Posterior cingulate gyrus (tissue), 11 donors: ENCODE data around the gene RASA3.
"Not testable (repeated sequence)": the region's sequence is repeated elsewhere in the genome, so short reads cannot be mapped to it uniquely, and the experiment has no call there.

Experiments used
- DNase-seq, 10 donors: peaks; one replicate each; pipeline versions ENCODE4 v3.0.0 to v3.0.0-alpha.2; 2020 to 2021; ENCODE audit warnings: mixed read lengths in 3 of 10
- intact Hi-C: fragments of 100-400 bp; cut with DNase I; formaldehyde crosslinking; loops from one replicate; pipeline ENCODE4 v1.15.1; 2023

Gene RASA3

DNA sequence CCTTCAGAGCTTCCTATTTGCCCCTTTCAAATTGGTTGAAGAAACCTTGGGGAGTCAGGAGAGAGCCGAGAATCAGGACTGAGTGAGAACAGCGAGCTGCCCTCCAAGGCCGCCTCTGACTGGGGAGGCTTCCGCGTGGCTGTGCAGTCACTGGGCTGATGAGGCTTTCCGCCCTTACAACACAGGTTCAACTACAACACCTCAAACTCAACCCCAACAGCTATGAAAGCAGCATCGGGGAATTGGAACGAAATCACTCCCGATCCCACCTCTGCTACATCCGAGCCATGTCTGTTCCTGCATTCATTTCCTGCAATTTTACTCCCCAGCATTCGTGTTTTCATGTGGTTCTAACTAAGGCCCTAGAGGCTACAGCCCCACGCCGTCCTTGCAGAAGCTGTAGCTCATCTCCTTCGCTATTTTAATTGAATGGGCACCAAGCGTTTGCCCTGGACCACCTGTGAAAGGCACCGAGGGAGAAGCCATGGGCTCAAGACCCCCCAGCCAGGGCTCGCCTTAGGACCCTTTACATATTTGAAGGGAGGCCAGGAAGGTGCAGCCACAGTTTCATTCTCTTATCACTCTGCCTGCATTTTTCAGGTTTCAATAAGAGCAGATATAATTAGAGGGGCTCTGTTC is 12.3 kb upstream of the RASA3 start:
- intact Hi-C loops = no loop called here
- DNase-seq = peak in 1 of 10 donors; percentile 42

DNA sequence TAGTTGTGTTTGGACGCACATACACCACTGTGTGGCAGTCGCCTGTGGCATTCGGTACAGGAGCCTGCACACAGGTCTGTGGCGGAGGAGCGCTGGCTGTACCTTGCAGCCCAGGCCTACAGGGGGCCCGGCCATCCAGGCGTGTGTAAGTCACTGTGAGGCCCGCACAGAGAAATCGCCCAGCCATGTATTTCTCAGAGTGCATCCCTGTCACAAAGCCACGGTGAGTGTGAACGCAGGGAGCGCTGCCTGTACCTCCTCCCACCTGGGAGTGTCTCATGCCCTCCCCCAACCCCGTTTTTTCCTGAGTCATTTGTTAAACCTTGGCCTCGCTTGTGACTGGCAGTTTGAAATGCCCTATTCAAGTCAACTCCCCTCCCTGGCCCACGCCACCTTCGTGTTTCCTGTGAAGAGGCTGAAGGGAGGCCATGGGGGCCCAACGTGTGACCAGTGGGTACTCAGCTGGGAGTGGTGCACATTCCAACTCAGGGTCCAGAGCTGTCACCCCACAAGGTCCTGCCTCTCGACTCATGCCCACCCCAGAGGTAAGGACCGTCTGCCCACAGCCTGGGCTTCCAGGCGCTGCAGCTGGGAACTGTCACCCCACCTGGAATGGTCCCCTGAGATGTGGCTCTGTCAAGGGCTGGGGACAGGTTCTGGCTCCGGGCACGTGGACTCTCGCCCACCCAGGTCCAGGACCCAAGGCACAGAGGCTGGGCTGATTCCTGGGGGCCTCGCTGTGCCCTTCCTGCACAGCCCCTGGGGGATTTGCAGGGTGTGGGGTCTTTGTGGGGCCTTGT is 11.6 kb upstream of the RASA3 start:
- DNase-seq = peak in 2 of 10 donors; percentile 19 to 61
- intact Hi-C loops = no loop called here

DNA sequence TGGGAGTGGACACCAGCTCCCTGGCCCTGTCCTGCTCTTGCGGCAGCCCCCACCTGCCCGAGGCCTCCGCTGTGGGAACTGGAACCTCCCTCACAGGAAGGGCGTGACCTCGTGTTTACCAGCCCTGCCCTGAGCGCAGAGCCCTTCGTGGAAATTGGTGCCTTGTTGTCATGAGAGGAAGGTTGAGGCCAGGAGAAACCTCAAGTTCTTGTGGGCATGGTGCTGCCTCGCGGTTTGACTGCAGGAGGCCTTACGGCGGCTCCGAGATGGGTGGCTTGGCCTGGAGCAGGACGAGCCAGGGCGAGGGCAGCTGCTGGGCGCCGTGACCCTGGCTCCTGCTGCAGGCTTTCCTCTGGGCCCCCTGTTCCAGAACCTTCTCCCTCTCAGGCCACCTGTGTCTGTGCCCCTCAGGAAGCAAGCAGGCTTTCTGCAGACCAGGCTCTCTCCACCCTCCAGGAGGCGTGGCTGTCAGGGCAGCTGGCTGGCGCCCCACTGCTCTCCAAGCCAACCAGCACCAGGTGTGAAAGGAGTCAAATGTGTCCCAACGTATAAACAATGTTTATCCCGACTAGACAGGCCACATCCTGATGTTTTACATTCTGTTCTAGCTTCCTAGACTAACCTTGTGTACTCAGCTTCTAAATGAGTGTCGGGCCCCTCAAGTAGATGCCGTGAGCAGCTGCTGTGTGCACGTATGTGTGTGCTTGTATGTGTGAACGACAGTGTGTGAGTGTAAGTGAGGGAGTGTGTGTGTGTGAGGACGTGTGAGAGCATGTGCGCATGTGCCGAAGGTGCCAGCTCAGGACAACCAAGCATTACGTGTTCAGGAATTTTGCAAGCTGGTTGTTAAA is 10.4 kb upstream of the RASA3 start:
- intact Hi-C loops = no loop called here
- DNase-seq = peak in 2 of 10 donors; percentile 26 to 77

DNA sequence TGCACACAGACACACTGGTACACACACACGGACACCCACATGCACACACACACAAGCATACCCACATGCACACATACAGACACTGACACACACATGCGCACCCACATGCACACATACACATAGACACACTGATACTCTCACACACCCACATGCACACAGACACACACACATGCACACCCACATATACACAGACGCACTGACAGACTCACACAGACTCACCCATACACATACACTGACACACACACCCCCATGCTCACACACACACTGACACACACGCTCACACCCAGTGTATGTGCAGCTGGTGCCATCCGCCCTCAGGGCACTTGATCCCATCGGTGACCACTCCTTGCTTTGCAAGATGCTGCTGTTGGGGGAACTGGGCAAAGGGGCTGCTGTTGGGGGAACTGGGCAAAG is 9.7 kb upstream of the RASA3 start:
- intact Hi-C loops = no loop called here
- DNase-seq = peak in 1 of 10 donors; percentile 69

DNA sequence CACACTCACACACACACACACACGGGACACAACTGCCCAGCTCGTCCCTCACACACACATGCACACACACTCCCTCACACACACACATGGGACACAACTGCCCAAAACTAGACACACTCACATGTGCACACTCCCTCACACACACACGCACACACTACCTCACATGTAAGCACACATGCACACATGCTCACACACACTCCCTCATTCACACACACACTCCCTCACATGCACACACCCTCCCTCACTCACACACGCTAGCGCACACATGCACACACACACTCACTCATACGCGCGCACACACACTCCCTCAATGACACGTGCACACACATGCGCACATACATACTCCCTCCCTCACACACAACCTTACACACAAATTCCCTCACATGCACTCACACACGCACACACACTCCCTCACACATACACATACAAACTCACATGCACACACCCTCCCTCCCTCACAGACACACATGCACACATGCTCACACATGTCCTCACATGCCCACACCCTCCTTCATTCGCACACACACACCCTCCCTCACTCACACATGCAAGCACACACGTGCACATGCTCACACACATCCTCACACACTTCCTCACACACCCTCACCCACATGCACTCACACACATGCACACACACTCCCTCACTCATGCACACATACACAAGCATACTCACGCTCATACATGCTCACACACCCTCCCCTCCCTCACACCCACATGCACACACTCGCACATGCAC is 9.0 kb upstream of the RASA3 start:
- intact Hi-C loops = no loop called here
- peak in 1 of 10 donors; percentile 46 for DNase-seq

DNA sequence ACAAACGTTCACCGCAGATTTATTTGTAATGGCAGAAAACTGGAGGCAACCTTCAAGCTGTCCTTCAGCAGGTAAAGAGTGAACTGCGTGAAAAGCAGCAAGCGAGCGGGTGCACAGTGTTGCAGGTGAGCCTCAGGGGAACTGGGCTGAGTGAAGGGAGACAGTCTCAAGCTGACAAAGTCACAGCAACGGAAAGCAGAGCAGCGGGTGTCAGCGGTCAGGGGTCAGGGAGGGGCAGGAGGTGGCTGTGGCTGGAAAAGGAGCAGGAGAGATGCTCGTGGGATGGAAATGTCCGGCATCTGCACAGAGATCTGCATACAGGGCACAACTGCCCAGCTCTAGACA is 8.5 kb upstream of the RASA3 start:
- intact Hi-C loops = no loop called here
- DNase-seq = peak in 1 of 10 donors; percentile 69

DNA sequence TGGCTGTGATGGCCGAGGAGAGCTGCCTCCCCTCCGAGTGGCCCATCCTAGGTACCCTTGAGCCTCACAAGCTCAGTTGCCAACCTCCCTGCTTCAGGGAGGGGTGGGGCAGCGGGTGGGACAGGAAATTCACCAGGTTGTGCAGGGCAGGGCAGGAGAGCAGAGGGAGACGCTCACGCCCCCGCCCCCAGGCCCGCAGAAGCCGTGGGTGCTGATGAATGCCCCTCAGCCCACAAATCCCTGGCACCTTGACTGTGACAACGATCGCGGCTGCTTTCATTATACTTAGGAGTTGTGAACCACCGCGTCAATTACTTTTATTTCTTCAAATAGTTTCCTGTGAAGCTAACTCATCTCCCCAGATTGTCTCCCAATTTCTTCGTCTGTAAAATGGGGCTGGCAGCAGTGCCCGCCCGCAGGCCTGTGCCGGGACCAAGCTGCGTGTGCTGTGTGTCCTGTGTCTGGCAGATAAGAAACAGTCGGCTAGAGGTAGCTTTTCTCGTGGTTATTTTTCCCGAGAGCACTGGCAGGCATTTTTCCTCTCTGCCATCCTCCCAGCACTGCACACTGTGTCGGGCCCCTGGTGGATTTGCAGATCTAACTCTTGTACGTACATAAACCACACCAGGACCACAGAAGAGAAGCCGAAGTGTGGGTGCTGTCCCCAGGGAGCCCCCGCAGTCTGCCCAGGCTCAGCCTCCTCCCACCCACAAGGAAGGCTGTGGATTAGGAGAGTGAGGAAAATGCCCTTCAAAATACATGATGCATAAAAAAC is 7.9 kb upstream of the RASA3 start:
- intact Hi-C loops = no loop called here
- DNase-seq = peak in 1 of 10 donors; percentile 71

DNA sequence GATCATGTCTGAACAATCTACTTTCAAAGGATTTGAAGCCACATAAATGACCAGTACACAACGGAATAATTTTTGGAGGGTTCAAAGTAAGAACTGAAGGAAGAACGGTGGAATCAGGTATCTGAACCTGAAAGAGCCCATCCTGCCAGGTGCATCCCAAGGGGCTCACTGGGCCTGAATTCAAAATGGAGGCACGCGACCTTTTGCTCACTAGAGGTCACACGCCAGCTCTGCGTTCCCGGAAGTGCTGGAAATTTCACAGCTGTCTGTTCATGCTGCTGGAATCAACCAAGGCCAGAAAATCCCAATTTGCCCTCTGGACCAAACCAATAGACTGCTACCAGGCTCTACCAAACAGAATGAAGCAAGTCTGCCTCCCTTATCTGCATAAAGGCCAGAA is 4.2 kb upstream of the RASA3 start:
- intact Hi-C loops = loop anchor here (10.0 kb wide), 1 partner anchor 72 kb away; no protein-coding TSS in a partner anchor
- peak in 1 of 10 donors; percentile 21 for DNase-seq

DNA sequence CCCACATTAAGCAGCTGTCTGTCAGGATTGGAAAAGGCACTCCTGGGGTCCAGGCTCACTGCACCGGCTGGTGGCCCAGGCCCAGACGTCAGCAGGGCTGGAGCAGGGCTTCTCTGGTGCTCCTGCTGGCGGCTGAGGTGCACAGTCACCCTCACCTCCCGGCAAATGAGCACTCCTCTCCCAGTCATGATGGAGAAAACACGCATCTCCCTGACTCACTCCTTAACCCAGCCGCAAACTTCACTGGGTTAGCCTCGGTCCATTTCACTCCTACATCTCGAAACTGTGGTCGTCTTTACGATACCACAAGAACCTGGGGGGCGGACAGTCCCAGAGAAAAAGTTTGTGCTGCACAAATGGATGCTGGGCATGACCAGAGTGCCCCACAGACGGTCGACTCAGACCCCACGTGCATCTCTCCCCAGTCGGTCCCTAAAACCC is 3.3 kb upstream of the RASA3 start:
- intact Hi-C loops = loop anchor here (10.0 kb wide), 1 partner anchor 71 kb away; no protein-coding TSS in a partner anchor
- peak in 1 of 10 donors; percentile 55 for DNase-seq

DNA sequence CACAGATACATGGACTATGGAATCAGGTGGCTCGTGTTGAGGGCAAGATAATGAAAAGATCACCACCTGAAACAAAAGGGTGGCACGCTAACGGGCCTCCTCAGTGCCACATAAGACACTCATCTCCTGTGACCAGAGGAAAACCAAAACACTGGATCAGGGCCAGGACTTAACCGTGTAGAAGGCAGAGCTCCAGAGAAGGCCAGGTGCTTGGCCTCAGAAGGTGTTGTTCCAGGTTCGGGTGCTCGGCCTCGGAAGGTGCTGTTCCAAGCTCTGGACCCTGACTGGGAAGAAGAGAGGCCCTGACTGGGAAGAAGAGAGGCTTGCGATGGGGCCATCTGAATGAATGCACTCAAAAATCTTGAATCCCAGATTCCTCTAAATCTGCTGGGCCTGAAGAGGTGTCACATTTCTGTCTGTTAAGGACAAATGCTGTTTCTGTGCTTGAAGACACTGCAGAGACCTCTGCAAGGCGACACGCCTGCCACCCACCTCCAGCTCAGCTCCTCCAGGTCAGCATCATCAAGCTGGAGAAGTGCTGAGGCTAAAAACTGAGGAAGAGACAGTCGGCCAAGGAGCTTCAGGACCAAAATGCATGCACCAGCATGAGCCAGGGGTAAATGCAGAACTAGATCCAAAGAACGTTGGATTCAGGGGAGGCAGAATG is 2.7 kb upstream of the RASA3 start:
- intact Hi-C loops = loop anchor here (5.0 to 10.0 kb wide), 2 partner anchors 70 to 108 kb away; no protein-coding TSS in a partner anchor
- peak in 1 of 10 donors; percentile 12 for DNase-seq

DNA sequence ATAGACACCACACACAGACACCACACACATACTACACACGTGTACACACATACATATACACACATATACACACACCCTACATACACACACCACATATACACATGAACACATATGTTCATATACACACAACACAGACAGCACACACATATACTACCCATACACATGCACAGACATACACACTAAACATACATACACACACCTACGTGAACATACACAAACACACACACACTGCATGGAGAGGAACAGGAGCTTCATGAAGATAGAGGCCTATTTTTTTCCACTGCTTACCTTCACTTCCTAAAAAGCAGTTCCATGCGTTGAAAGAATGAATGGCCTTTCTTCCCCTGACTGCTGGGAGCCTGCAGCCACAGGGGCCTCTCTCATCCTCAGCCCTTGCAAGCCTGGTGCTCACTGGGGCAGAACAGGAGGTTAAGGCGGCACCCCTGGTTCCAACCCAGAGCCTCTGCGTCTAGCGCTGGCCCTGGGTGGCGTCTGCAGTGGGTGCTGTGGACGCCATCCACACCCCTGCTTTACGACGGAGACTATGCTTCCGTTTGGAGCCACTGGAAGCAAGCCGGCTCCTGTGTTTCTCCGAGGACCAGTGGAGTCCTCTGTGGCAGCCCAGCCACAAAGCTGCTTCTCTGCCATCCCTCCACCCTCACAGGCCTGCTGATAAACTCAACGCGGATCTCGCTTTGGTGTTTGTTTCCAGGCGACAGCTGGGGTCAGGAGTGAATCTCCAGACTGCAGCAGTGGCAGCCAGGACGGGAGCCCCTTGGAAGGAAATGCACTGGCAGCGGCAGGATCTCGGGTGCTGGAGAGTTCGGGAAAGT is 1.9 kb upstream of the RASA3 start:
- intact Hi-C loops = loop anchor here (5.0 to 10.0 kb wide), 2 partner anchors 70 to 107 kb away; no protein-coding TSS in a partner anchor
- peak in 2 of 10 donors; percentile 34 to 84 for DNase-seq

DNA sequence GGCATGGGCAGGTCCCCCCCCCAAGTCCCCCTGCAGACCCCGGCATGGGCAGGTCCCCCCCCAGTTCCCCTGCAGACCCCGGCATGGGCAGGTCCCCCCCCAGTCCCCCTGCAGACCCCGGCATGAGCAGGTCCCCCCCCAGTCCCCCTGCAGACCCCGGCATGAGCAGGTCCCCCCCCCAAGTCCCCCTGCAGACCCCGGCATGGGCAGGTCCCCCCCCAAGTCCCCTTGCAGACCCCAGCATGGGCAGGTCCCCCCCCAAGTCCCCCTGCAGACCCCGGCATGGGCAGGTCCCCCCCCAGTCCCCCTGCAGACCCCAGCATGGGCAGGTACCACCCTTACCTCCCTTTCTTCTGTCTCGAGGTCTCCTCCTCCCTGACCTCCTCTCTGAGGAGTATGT is 1.1 kb upstream of the RASA3 start:
- not testable (repeated sequence) for DNase-seq
- intact Hi-C loops = loop anchor here (5.0 to 10.0 kb wide), 2 partner anchors 69 to 106 kb away; no protein-coding TSS in a partner anchor

DNA sequence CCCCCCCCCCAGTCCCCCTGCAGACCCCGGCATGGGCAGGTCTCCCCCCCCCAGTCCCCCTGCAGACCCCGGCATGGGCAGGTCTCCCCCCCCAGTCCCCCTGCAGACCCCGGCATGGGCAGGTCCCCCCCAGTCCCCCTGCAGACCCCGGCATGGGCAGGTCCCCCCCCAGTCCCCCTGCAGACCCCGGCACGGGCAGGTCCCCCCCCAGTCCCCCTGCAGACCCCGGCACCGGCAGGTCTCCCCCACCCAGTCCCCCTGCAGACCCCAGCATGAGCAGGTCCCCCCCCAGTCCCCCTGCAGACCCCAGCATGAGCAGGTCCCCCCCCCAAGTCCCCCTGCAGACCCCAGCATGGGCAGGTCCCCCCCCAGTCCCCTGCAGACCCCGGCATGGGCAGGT is 703 bp upstream of the RASA3 start:
- DNase-seq = peak in 1 of 10 donors; percentile 9
- intact Hi-C loops = loop anchor here (5.0 to 10.0 kb wide), 2 partner anchors 68 to 106 kb away; no protein-coding TSS in a partner anchor

DNA sequence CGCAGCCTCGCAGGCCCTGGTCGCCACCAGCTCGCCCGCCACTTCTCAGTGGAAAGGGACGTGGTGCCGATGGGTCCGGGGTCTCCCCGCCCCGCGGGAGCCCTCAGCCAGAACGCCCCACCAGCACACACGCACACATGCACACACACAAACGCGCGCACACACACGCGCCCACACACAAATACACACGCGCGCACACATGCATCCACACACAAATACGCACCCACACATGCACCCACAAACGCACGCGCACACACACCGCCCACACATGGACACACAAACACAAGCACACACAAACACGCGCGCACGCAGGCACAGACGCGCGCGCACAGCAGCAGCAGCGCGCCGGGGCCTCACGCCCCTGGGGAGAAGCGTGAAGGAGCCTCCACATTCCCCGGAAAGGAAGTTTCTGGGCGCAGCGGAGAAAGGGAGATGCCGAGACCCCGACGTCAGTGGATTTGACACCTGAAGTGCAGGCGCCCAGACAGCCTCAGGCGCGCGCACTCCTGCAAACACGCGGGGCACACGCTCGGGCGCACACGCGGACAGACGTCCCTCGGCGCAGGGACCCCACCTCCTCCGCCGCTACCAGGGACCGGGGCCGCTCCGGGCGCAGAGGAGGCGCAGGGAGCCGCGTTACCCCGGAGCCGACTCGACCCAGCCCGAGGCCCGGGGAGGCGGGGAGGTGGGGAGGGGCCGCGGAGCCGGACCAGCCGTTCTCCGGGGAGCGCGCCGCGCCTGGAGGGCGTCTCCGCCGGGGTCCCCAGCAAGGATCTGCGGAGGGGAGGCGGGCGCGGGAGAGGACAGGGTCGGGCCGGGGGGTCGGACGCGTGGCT is 622 bp downstream of the RASA3 start:
- peak in 3 of 10 donors; percentile 29 to 86 (median 78) for DNase-seq
- intact Hi-C loops = loop anchor here (5.0 to 10.0 kb wide), 2 partner anchors 67 to 104 kb away; no protein-coding TSS in a partner anchor

DNA sequence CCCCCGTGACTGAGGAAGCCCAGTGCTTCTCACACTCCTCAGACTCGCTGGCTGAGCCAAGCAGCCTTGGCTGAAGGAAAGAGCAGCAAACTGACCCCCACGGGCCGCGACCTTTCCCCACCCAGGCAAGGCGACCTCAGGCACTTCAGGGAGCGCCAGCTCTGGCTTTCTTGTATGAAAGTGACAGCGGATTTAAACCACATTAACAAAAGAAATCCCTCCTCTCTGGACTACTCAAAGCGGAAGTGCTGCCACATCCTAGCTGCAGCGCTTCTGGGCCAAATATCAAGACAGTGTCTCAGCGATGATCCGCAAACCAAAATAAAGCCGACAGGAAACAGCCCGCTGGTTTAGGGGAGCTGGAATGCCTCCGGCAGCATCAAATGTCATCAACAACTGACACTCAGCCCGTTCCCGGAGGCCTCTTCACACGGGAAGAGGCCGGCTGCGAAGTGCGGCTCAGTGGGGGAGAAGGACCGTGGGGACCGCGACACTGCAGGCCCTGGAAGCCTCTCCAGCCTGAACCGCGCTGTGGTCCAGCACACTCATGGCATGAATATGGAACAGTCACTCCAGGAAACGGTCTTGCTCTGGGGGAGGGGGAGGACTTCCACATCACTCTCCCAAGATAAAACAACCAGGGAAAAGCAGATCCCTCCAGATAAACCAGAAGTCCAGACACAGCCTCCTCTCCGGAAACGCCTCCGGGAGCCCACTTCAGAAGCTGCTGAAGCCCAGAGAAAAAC is 1.4 kb downstream of the RASA3 start:
- intact Hi-C loops = loop anchor here (5.0 to 10.0 kb wide), 2 partner anchors 66 to 104 kb away; no protein-coding TSS in a partner anchor
- peak in 8 of 10 donors; percentile 36 to 92 (median 52) for DNase-seq
